Heart left ventricle (tissue), 13 donors: Measurements from ENCODE around the gene STXBP1.

Experiments
- POLR2A ChIP-seq, 2 donors: fragments of 450-650 bp; IDR thresholded peaks; one replicate each; pipeline ENCODE4 v1.6.1; 2017; ENCODE audit warnings: antibody characterized with exemption in 2 of 2, mild to moderate bottlenecking in 2 of 2, moderate library complexity in 2 of 2
- TF ChIP-seq, protein P1 (sequence below), 12 donors: fragments of 200-600 bp; sonication (generic) in 4 of 12; IDR thresholded peaks; one replicate each; pipeline versions ENCODE4 v1.5.0 to v1.8.0; 2018 to 2022; ENCODE audit warnings: antibody characterized with exemption in 12 of 12, mild to moderate bottlenecking in 5 of 12
- donor health status: ischemic (EF 13 %, LVEDD 7.1; RV severe dilation, severe dysfunction).
- donor health status: DM: no; HTN: yes; CAD: no.
- donor health status: DM: no; HTN: no; CAD: no.
- donor health status: ischemic (EF 25% LVEDD 6.9; RV normal size, moderate dysfunction).
- donor health status: ischemic (EF 25% LVEDD 5.7; RV mildly dilated, moderate dysfunction).
- donor health status: ischemic (EF 35%, LVEDD 5.7; RV mildly dilated, moderate dysfunction).
- donor health status: nonischemic (EF 11% LVEDD 7.7; RV severe dilation, severe dysfunction).
- donor health status: DM: yes; HTN: yes; CAD: no.
- donor health status: PGD.
- donor health status: ischemic (EF 29% LVEDD 5.4; RV normal size, mild dysfunction).
- donor health status: nonischemic (EF 23%, LVEDD 6.1; RV moderate dilation, normal function).

DNA sequence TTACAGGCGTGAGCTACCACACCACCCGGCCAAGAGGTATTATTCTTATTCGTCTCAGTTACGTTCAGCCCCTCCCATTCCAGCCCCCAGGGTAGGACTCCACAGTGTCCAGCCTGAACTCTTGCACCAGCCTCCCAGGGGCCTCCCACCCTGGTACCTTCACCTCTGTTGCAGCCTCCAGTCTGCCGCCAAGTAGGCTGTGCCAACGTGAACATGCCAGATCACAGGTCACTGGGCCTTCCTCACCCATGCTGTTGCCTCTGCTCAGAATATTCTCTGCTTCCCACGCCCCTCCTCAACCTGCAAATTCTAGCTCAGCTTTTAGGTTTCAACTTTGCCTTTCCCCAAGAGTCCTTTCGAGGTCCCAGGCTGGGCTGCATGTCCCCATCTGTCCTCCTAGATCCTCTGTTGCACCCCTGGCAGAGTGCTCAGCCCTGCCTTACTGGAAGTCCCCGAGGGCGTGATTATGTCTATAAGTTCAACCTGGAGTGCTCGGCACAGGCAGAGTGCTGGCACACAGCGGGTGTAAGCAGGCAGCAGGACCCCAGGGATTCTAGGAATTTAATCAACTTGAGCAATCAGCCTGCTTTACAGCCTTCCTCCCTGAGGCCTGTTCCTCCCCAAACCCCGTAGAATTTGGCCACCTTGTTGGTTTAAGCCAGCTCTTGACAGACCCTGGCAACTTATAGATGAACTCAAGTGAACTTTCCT, 13.1 kb upstream of the STXBP1 start:
- TF ChIP-seq, protein P1, sequence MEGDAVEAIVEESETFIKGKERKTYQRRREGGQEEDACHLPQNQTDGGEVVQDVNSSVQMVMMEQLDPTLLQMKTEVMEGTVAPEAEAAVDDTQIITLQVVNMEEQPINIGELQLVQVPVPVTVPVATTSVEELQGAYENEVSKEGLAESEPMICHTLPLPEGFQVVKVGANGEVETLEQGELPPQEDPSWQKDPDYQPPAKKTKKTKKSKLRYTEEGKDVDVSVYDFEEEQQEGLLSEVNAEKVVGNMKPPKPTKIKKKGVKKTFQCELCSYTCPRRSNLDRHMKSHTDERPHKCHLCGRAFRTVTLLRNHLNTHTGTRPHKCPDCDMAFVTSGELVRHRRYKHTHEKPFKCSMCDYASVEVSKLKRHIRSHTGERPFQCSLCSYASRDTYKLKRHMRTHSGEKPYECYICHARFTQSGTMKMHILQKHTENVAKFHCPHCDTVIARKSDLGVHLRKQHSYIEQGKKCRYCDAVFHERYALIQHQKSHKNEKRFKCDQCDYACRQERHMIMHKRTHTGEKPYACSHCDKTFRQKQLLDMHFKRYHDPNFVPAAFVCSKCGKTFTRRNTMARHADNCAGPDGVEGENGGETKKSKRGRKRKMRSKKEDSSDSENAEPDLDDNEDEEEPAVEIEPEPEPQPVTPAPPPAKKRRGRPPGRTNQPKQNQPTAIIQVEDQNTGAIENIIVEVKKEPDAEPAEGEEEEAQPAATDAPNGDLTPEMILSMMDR (IDR thresholded peaks at IDR 0.05) = no peak
- no peak for TF ChIP-seq POLR2A (IDR thresholded peaks at IDR 0.05)
